HTR-8/SVneo (cell line): ENCODE data around the gene ATXN2.

Source experiments
- DNase-seq: peaks from one replicate; pipeline ENCODE4 v3.0.0; 2011; ENCODE audit warnings: low spot score, mixed read lengths; ENCODE audit not compliant: insufficient read length
- FAIRE-seq: peaks from 2 replicates; lab custom pipeline; 2011; peaks lifted over from hg19 to GRCh38; lab: Jason Lieb, UNC

Gene ATXN2

GRCh38 chr12:111426344-111427185 lies 172.6 kb downstream of the ATXN2 start:
- FAIRE-seq: no peak

GRCh38 chr12:111425655-111426054 lies 173.5 kb downstream of the ATXN2 start:
- DNase-seq (no peak), FAIRE-seq (no peak)

More at GRCh38 chr12:111426344-111427185, 172.6 kb downstream of the ATXN2 start:
- no peak for DNase-seq

GRCh38 chr12:111424793-111425251 lies 174.3 kb downstream of the ATXN2 start:
- DNase-seq (no peak), FAIRE-seq (no peak)

GRCh38 chr12:111424189-111424792 lies 174.8 kb downstream of the ATXN2 start:
- FAIRE-seq: no peak

GRCh38 chr12:111420494-111420893 lies 178.6 kb downstream of the ATXN2 start:
- FAIRE-seq (no peak), DNase-seq (no peak)

More at GRCh38 chr12:111424189-111424792, 174.8 kb downstream of the ATXN2 start:
- DNase-seq: no peak

- FAIRE-seq (no peak), DNase-seq (no peak)
Measured at GRCh38 chr12:111419784-111420183, 179.3 kb downstream of the ATXN2 start.

- no peak for DNase-seq
- no peak for FAIRE-seq
Measured at GRCh38 chr12:111418594-111418880, 180.6 kb downstream of the ATXN2 start.

GRCh38 chr12:111417784-111418593 lies 181.1 kb downstream of the ATXN2 start:
- FAIRE-seq (no peak), DNase-seq (no peak)

GRCh38 chr12:111417290-111417689 lies 181.8 kb downstream of the ATXN2 start:
- no peak for FAIRE-seq
- no peak for DNase-seq

- no peak for DNase-seq
- no peak for FAIRE-seq
Measured at GRCh38 chr12:111414711-111415252, 184.3 kb downstream of the ATXN2 start.

- DNase-seq (no peak), FAIRE-seq (no peak)
Measured at GRCh38 chr12:111413442-111414086, 185.6 kb downstream of the ATXN2 start.

GRCh38 chr12:111412830-111413441 lies 186.2 kb downstream of the ATXN2 start:
- FAIRE-seq: no peak

GRCh38 chr12:111412007-111412829 lies 186.9 kb downstream of the ATXN2 start:
- no peak for FAIRE-seq
- DNase-seq: no peak

More at GRCh38 chr12:111412830-111413441, 186.2 kb downstream of the ATXN2 start:
- no peak for DNase-seq

- no peak for DNase-seq
- no peak for FAIRE-seq
Measured at GRCh38 chr12:111411185-111411764, 187.8 kb downstream of the ATXN2 start.

- peak; percentile 9 for FAIRE-seq
- DNase-seq: no peak
Measured at GRCh38 chr12:111410431-111411184, 188.5 kb downstream of the ATXN2 start.

GRCh38 chr12:111409780-111410430 lies 189.2 kb downstream of the ATXN2 start:
- no peak for FAIRE-seq
- DNase-seq: peak; percentile 77

- DNase-seq: no peak
- FAIRE-seq: no peak
Measured at GRCh38 chr12:111409403-111409779, 189.7 kb downstream of the ATXN2 start.
